Neuronal stem cell (in vitro differentiated cells): ENCODE measurements around the gene SLC24A5.

ENCODE experiments used
- DNase-seq: peaks from one replicate; pipeline ENCODE4 v3.0.0-alpha.2; 2013; ENCODE audit warnings: low spot score
- H2AFZ ChIP-seq: one replicate; pipeline ENCODE4 v1.6.1; 2013; ENCODE audit warnings: mild to moderate bottlenecking, low read length, inconsistent platforms
- H2AK5ac ChIP-seq: 2 replicates; pipeline ENCODE4 v1.6.1; 2013; ENCODE audit warnings: low read depth, mild to moderate bottlenecking, inconsistent platforms, low read length, moderate library complexity, mixed read lengths
- H2BK120ac ChIP-seq: 2 replicates; pipeline ENCODE4 v1.6.1; 2013; ENCODE audit warnings: low read depth, mild to moderate bottlenecking, inconsistent platforms, low read length, moderate library complexity, mixed read lengths
- H2BK12ac ChIP-seq: one replicate; pipeline ENCODE4 v1.6.1; 2013; ENCODE audit warnings: low read length, inconsistent platforms
- H2BK15ac ChIP-seq: 2 replicates; pipeline ENCODE4 v1.6.1; 2013; ENCODE audit warnings: mild to moderate bottlenecking, low read length, inconsistent platforms, mixed read lengths
- H2BK5ac ChIP-seq: one replicate; pipeline ENCODE4 v1.6.1; 2013; ENCODE audit warnings: inconsistent platforms, mild to moderate bottlenecking, low read length, moderate library complexity
- H3K14ac ChIP-seq: one replicate; pipeline ENCODE4 v1.6.1; 2013; ENCODE audit warnings: low read length, inconsistent platforms
- H3K18ac ChIP-seq: 2 replicates; pipeline ENCODE4 v1.6.1; 2013; ENCODE audit warnings: low read length, inconsistent platforms
- H3K23ac ChIP-seq: 2 replicates; pipeline ENCODE4 v1.6.1; 2013; ENCODE audit warnings: low read depth, mild to moderate bottlenecking, mixed read lengths, low read length, inconsistent platforms; ENCODE audit not compliant: poor library complexity
- H3K27ac ChIP-seq: replicated peaks from 3 replicates; pipeline ENCODE4 v1.5.1; 2013; ENCODE audit warnings: low read length, inconsistent platforms
- H3K27me3 ChIP-seq, 3 experiments: 2 replicates each; pipeline ENCODE4 v1.6.1; 2013; ENCODE audit warnings: low read length in 3 of 3, mild to moderate bottlenecking in 2 of 3, inconsistent platforms in 1 of 3, low read depth in 1 of 3, mixed read lengths in 1 of 3, moderate library complexity in 1 of 3; ENCODE audit not compliant: control insufficient read depth in 3 of 3, insufficient read depth in 3 of 3
- H3K36me3 ChIP-seq, 2 donors: replicated peaks in 1 of 2; 2 replicates each; pipeline ENCODE4 v1.6.1; 2013; ENCODE audit warnings: low read length in 2 of 2; ENCODE audit not compliant: control insufficient read depth in 2 of 2, insufficient read depth in 2 of 2
- H3K4ac ChIP-seq: 2 replicates; pipeline ENCODE4 v1.6.1; 2013; ENCODE audit warnings: inconsistent platforms, mild to moderate bottlenecking, low read length, moderate library complexity
- H3K4me1 ChIP-seq, 2 donors: 1 replicate in 1 of 2; 2 replicates in 1 of 2; pipeline ENCODE4 v1.6.1; 2013; ENCODE audit warnings: low read length in 2 of 2, low read depth in 1 of 2; ENCODE audit not compliant: control insufficient read depth in 2 of 2, insufficient read depth in 1 of 2
- H3K4me2 ChIP-seq: one replicate; pipeline ENCODE4 v1.6.1; 2013; ENCODE audit warnings: mild to moderate bottlenecking, low read length, inconsistent platforms; ENCODE audit not compliant: insufficient read depth, poor library complexity, severe bottlenecking
- H3K4me3 ChIP-seq, 2 donors: 2 replicates each; pipeline ENCODE4 v1.5.1; 2013; ENCODE audit warnings: low read length in 2 of 2, mild to moderate bottlenecking in 2 of 2, inconsistent platforms in 1 of 2, moderate library complexity in 1 of 2
- H3K79me1 ChIP-seq: one replicate; pipeline ENCODE4 v1.6.1; 2013; ENCODE audit warnings: low read depth, mild to moderate bottlenecking, inconsistent platforms, low read length, moderate library complexity
- H3K9ac ChIP-seq: one replicate; pipeline ENCODE4 v1.6.1; 2013; ENCODE audit warnings: mild to moderate bottlenecking, low read depth, low read length, inconsistent platforms; ENCODE audit not compliant: poor library complexity
- H3K9me3 ChIP-seq, 2 donors: replicated peaks in 1 of 2; 2 replicates each; pipeline versions ENCODE3 to v1.6.1; 2013; ENCODE audit warnings: low read length in 2 of 2, mild to moderate bottlenecking in 2 of 2, inconsistent platforms in 1 of 2, low read depth in 1 of 2, mixed read lengths in 1 of 2, moderate library complexity in 1 of 2; ENCODE audit not compliant: control insufficient read depth in 2 of 2, insufficient read depth in 1 of 2
- H4K8ac ChIP-seq: one replicate; pipeline ENCODE4 v1.6.1; 2013; ENCODE audit warnings: low read depth, mild to moderate bottlenecking, inconsistent platforms, low read length, moderate library complexity
- H4K91ac ChIP-seq: one replicate; pipeline ENCODE4 v1.6.1; 2013; ENCODE audit warnings: low read length, low read depth, mild to moderate bottlenecking, inconsistent platforms; ENCODE audit not compliant: poor library complexity
- WGBS, 2 donors: extraction: QIAGEN DNeasy Blood & Tissue Kit; methylation state at CpG; one replicate each; pipeline ENCODE4 v1.1.7; 2013; ENCODE audit warnings: missing lambda C conversion rate in 2 of 2, mixed read lengths in 1 of 2; ENCODE audit not compliant: insufficient read length in 2 of 2, insufficient replicate concordance in 1 of 2; ENCODE audit errors: extremely low coverage in 2 of 2; 5-methylcytosine and 5-hydroxymethylcytosine counted together

The SLC24A5 gene

DNA sequence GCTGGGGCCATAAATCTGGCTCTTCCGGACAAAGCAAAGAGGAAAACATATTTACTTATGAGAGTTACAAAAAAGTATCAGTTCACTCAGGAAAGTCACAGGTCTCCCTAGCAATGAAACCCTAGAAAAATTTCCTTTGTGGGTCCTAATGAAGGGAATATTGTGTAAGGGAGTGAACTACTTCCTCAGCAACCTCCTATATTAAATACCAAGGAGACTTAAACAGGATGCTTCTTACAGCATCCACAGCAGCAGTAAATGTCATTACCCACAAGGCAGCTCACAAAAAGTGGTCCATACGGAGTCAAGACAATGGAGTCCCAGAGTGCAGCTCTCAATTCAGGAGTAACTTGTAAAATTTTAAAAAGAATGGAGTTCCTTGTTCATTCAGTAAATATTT lies 14.9 kb upstream of the SLC24A5 start:
- H2BK120ac ChIP-seq: no peak overlapping the region
- H2BK5ac ChIP-seq: no peak overlapping the region
- H2AK5ac ChIP-seq: no peak overlapping the region
- no peak overlapping the region for H3K14ac ChIP-seq
- no peak overlapping the region for H3K27ac ChIP-seq
- DNase-seq: no peak
- H2BK15ac ChIP-seq: no peak overlapping the region
- no peak overlapping the region for H4K8ac ChIP-seq
- no peak overlapping the region for H2BK12ac ChIP-seq
- no peak overlapping the region for H3K18ac ChIP-seq
- H3K27me3 ChIP-seq: peaks cover 0 to 14% (median 0%) of the 10 kb centered on the region in 3 experiments
- H3K4me3 ChIP-seq: no peak overlapping the region
- no peaks in the 10 kb centered on the region for H3K36me3 ChIP-seq
- no peak overlapping the region for H4K91ac ChIP-seq
- H3K4me2 ChIP-seq: no peak overlapping the region
- no peaks in the 10 kb centered on the region for H3K79me1 ChIP-seq
- no peaks in the 10 kb centered on the region for H3K9me3 ChIP-seq
- no peaks in the 10 kb centered on the region for H3K4me1 ChIP-seq
- H2AFZ ChIP-seq: no peak overlapping the region
- H3K4ac ChIP-seq: no peak overlapping the region
- no peak overlapping the region for H3K9ac ChIP-seq
- WGBS, 2 donors: no CpG with 5 or more reads among the region's 2 CpGs
- no peak overlapping the region for H3K23ac ChIP-seq

DNA sequence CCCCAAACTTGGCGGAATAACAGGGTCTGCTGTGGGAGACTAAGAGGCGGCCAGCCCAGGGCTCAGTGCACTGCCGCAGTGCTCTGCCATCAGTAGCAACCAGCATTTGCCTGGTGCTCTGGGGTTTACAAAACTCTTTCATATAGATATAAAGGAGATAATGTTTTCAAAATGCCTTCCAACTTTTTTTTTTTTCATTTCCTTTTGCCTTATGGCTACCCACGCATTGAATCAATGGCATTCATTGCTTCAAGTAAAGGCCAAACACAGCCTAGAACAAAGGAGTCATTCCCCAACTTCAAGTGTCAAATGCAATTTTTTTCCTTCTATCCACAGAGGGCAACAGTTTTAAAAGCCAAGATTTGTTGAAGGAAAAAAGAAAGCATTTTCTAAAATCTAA lies 11.6 kb upstream of the SLC24A5 start:
- no CpG with 5 or more reads among the region's 4 CpGs for WGBS, 2 donors
- H3K27me3 ChIP-seq: peaks cover 0 to 9% (median 0%) of the 10 kb centered on the region in 3 experiments
- no peaks in the 10 kb centered on the region for H3K36me3 ChIP-seq
- H3K27ac ChIP-seq: no peak overlapping the region
- H2AFZ ChIP-seq: no peak overlapping the region
- no peak overlapping the region for H2AK5ac ChIP-seq
- no peak overlapping the region for H3K18ac ChIP-seq
- no peak overlapping the region for H3K4me3 ChIP-seq
- H4K8ac ChIP-seq: no peak overlapping the region
- no peaks in the 10 kb centered on the region for H3K4me1 ChIP-seq
- H3K9ac ChIP-seq: no peak overlapping the region
- H3K23ac ChIP-seq: no peak overlapping the region
- H2BK5ac ChIP-seq: no peak overlapping the region
- no peak overlapping the region for H2BK120ac ChIP-seq
- no peak overlapping the region for H4K91ac ChIP-seq
- H3K14ac ChIP-seq: no peak overlapping the region
- no peak overlapping the region for H3K4me2 ChIP-seq
- no peak overlapping the region for H2BK15ac ChIP-seq
- no peak for DNase-seq
- H2BK12ac ChIP-seq: no peak overlapping the region
- no peaks in the 10 kb centered on the region for H3K9me3 ChIP-seq
- no peaks in the 10 kb centered on the region for H3K79me1 ChIP-seq
- H3K4ac ChIP-seq: no peak overlapping the region

DNA sequence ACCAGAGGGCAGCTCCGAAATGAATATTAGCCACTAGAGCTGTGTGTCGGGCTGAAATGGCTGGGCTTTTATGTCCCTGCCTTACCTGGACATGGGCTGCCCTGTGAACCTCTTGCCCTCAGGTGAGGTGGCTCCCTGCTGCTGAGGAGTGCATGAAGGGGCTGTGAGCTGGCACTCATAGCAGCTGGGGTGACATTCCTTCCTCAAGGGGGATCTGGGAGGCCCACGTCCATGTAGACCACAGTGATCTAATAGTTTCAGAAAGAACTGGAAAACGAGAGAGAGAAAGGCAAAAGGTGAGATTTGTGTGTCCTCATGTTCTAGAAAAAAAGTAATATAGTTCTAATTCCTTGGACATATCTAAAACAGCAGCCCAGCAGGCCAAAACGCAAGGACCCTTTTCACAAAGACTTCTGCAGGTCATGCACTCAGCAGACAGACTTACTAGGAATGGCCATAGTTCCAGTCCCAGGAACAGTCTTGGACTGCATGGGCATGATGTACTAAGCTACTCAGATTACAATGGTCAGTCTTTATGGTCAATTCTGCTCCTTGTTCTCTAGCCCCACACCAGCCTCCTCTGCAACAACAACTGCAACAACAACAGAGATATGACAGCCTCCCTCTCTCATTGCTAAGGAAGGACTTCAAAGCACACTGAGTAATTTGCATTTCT lies 10.8 kb upstream of the SLC24A5 start:
- no peaks in the 10 kb centered on the region for H3K9me3 ChIP-seq
- no peak overlapping the region for H2AK5ac ChIP-seq
- no peak overlapping the region for H3K9ac ChIP-seq
- H3K27me3 ChIP-seq: peaks cover 0 to 9% (median 0%) of the 10 kb centered on the region in 3 experiments
- H3K4me2 ChIP-seq: no peak overlapping the region
- no peaks in the 10 kb centered on the region for H3K79me1 ChIP-seq
- H3K4ac ChIP-seq: no peak overlapping the region
- no peak overlapping the region for H2BK5ac ChIP-seq
- WGBS, 2 donors: no CpG with 5 or more reads among the region's 5 CpGs
- H3K18ac ChIP-seq: no peak overlapping the region
- H3K4me1 ChIP-seq: no peaks in the 10 kb centered on the region
- H2AFZ ChIP-seq: no peak overlapping the region
- peak overlapping the region; percentile 18 for H3K23ac ChIP-seq
- H3K36me3 ChIP-seq: no peaks in the 10 kb centered on the region
- no peak overlapping the region for H3K27ac ChIP-seq
- no peak overlapping the region for H3K14ac ChIP-seq
- no peak overlapping the region for H2BK120ac ChIP-seq
- no peak overlapping the region for H4K8ac ChIP-seq
- H3K4me3 ChIP-seq: no peak overlapping the region
- DNase-seq: no peak
- no peak overlapping the region for H2BK15ac ChIP-seq
- H2BK12ac ChIP-seq: no peak overlapping the region
- H4K91ac ChIP-seq: no peak overlapping the region

DNA sequence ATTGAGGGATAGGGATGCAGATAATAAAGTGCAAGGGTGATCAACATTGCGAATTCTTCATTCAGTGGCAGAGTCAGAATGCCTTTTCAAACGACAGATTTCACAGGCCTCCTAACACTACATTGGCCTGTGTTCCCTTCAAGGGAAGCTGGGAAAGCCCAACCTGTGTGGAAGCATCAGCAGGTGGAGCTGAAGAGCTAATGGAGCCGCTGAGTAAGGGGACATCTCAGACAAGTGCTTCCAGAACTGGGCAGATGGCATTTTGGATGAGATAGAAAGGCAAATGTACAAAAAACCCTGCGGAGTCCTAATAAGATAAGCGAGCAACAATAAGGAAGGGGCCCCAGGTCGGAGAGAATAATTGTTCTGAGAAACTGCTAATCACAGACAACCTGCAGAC lies 8.5 kb upstream of the SLC24A5 start:
- no peak overlapping the region for H2BK120ac ChIP-seq
- no peak overlapping the region for H3K4ac ChIP-seq
- H4K8ac ChIP-seq: no peak overlapping the region
- H3K9me3 ChIP-seq: no peaks in the 10 kb centered on the region
- no peak overlapping the region for H3K4me2 ChIP-seq
- H3K23ac ChIP-seq: no peak overlapping the region
- no peaks in the 10 kb centered on the region for H3K4me1 ChIP-seq
- peak; percentile 38 for DNase-seq
- H3K79me1 ChIP-seq: no peaks in the 10 kb centered on the region
- no peaks in the 10 kb centered on the region for H3K36me3 ChIP-seq
- no peak overlapping the region for H3K18ac ChIP-seq
- no peak overlapping the region for H2BK12ac ChIP-seq
- H3K9ac ChIP-seq: no peak overlapping the region
- H2AK5ac ChIP-seq: no peak overlapping the region
- no peak overlapping the region for H2AFZ ChIP-seq
- no peak overlapping the region for H4K91ac ChIP-seq
- no peak overlapping the region for H2BK15ac ChIP-seq
- no peak overlapping the region for H3K4me3 ChIP-seq
- WGBS, 2 donors: no CpG with 5 or more reads among the region's 6 CpGs
- H3K27me3 ChIP-seq: peaks cover 0 to 9% (median 0%) of the 10 kb centered on the region in 3 experiments
- no peak overlapping the region for H3K14ac ChIP-seq
- H3K27ac ChIP-seq: no peak overlapping the region
- no peak overlapping the region for H2BK5ac ChIP-seq
